ENCODE data around the gene GIPC3.

DNA sequence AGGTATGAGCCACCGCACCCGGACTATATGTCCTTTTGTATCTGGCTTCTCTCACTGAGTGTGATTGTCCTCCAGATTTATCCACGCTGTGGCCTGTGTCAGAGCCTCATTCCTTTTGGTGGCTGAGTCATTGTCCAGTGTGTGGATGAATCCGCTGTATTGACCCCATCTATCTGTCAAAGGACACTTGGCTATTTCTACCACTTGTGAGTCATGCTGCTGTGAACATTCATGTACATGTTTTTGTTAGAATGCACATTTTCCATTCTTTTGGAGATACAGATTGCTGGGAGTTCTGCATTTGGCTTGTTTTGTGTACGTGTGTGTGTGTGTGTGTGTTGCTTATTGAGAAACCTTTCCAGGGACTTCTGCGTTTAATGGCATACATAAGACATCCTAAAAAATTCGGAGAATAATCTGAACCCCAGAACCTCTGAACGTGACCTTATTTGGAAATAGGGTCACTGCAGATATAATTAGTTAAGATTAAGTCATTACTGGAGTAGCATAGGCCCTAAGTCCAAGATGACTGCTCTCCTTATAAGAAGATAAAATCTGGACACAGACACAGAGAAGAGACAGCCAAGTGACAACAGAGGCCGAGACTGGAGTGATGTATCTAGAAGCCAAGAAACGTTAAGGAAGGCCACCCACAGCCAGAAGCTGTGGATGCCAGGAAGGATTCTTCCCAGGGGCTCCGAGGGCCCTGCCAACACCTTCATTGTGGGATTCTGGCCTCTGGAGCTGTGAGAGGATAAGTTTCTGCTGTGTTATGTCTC is 4.9 kb upstream of the GIPC3 start:
- TF ChIP-seq POLR2A (IDR thresholded peaks at IDR 0.05): no peak
- TF ChIP-seq CTCF (IDR thresholded peaks at IDR 0.05): no peak
